Astrocyte (in vitro differentiated cells and primary cell): ENCODE data around the gene SCAF11.

ENCODE experiments used
- EZH2 ChIP-seq: IDR thresholded peaks from 2 replicates; pipeline ENCODE4 v1.6.1; 2012; ENCODE audit warnings: mild to moderate bottlenecking, low read length, inconsistent platforms; ENCODE audit not compliant: insufficient read depth
- TF ChIP-seq, protein P1 (sequence below): IDR thresholded peaks from 2 replicates; pipeline ENCODE4 v1.5.1; 2011; ENCODE audit warnings: low read depth, mild to moderate bottlenecking, inconsistent platforms, low read length, moderate library complexity; ENCODE audit not compliant: insufficient read depth

GRCh38 chr12:45915405-45915804, 75.0 kb downstream of the SCAF11 start:
- TF ChIP-seq, protein P1, sequence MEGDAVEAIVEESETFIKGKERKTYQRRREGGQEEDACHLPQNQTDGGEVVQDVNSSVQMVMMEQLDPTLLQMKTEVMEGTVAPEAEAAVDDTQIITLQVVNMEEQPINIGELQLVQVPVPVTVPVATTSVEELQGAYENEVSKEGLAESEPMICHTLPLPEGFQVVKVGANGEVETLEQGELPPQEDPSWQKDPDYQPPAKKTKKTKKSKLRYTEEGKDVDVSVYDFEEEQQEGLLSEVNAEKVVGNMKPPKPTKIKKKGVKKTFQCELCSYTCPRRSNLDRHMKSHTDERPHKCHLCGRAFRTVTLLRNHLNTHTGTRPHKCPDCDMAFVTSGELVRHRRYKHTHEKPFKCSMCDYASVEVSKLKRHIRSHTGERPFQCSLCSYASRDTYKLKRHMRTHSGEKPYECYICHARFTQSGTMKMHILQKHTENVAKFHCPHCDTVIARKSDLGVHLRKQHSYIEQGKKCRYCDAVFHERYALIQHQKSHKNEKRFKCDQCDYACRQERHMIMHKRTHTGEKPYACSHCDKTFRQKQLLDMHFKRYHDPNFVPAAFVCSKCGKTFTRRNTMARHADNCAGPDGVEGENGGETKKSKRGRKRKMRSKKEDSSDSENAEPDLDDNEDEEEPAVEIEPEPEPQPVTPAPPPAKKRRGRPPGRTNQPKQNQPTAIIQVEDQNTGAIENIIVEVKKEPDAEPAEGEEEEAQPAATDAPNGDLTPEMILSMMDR, result no peak
- TF ChIP-seq EZH2, result no peak
